ENCODE measurements around the gene TTLL8. TPM values are rescaled to one million over a fixed set of nuclear protein-coding genes. Genes with fewer than 3 reads are reported as not detected.

Gene TTLL8
- total RNA-seq, 1 donor from 2014 or later, result not detected

GRCh38 chr22:50032941-50033601, 25.0 kb downstream of the TTLL8 start:
- DNase-seq, result no peak
- Mint-ChIP-seq H3K36me3 (ENCODE audit: unreplicated experiment) (no peaks in the 10 kb centered on the region), H3K4me3 (ENCODE audit: unreplicated experiment) (no peak overlapping the region), H3K9me3 (ENCODE audit: unreplicated experiment) (peaks cover 5% of the 10 kb centered on the region), H3K27me3 (ENCODE audit: unreplicated experiment) (peaks cover 4% of the 10 kb centered on the region), H3K4me1 (ENCODE audit: low read depth, unreplicated experiment) (no peaks in the 10 kb centered on the region), H3K27ac (ENCODE audit: unreplicated experiment) (no peak overlapping the region)
- no peak for TF ChIP-seq CTCF (IDR thresholded peaks at IDR 0.05; ENCODE audit: partially characterized antibody, unreplicated experiment)

- no peak for TF ChIP-seq CTCF (IDR thresholded peaks at IDR 0.05; ENCODE audit: partially characterized antibody, unreplicated experiment)
- peaks cover 4% of the 10 kb centered on the region for H3K27me3 Mint-ChIP-seq (ENCODE audit: unreplicated experiment)
- DNase-seq, result no peak
- H3K9me3 Mint-ChIP-seq (ENCODE audit: unreplicated experiment), result peaks cover 3% of the 10 kb centered on the region
- H3K27ac Mint-ChIP-seq (ENCODE audit: unreplicated experiment), result no peak overlapping the region
- no peaks in the 10 kb centered on the region for H3K4me1 Mint-ChIP-seq (ENCODE audit: low read depth, unreplicated experiment)
- no peaks in the 10 kb centered on the region for H3K36me3 Mint-ChIP-seq (ENCODE audit: unreplicated experiment)
- H3K4me3 Mint-ChIP-seq (ENCODE audit: unreplicated experiment), result no peak overlapping the region
These were observed 25.8 kb downstream of the TTLL8 start for GRCh38 chr22:50032109-50032871.

GRCh38 chr22:50031189-50032091, 26.7 kb downstream of the TTLL8 start:
- Mint-ChIP-seq H3K9me3 (ENCODE audit: unreplicated experiment) (peaks cover 1% of the 10 kb centered on the region), H3K4me3 (ENCODE audit: unreplicated experiment) (no peak overlapping the region), H3K27ac (ENCODE audit: unreplicated experiment) (no peak overlapping the region), H3K27me3 (ENCODE audit: unreplicated experiment) (peaks cover 2% of the 10 kb centered on the region), H3K36me3 (ENCODE audit: unreplicated experiment) (no peaks in the 10 kb centered on the region), H3K4me1 (ENCODE audit: low read depth, unreplicated experiment) (no peaks in the 10 kb centered on the region)
- no peak for DNase-seq
- no peak for TF ChIP-seq CTCF (IDR thresholded peaks at IDR 0.05; ENCODE audit: partially characterized antibody, unreplicated experiment)

GRCh38 chr22:50030297-50031188, 27.6 kb downstream of the TTLL8 start:
- Mint-ChIP-seq H3K4me1 (ENCODE audit: low read depth, unreplicated experiment) (no peaks in the 10 kb centered on the region), H3K27me3 (ENCODE audit: unreplicated experiment) (peaks cover 2% of the 10 kb centered on the region), H3K9me3 (ENCODE audit: unreplicated experiment) (peaks cover 3% of the 10 kb centered on the region), H3K36me3 (ENCODE audit: unreplicated experiment) (no peaks in the 10 kb centered on the region), H3K27ac (ENCODE audit: unreplicated experiment) (no peak overlapping the region), H3K4me3 (ENCODE audit: unreplicated experiment) (no peak overlapping the region)
- peak; percentile 82 for DNase-seq
- peak; percentile 66 for TF ChIP-seq CTCF (IDR thresholded peaks at IDR 0.05; ENCODE audit: partially characterized antibody, unreplicated experiment)

All from glutamatergic neuron (in vitro differentiated cells).